Spleen (tissue), 11 donors: ENCODE measurements around the gene TAGLN2. TPM values are rescaled to one million over a fixed set of nuclear protein-coding genes. Genes with fewer than 3 reads are reported as not detected.
"Not testable (repeated sequence)": the region's sequence is repeated elsewhere in the genome, so short reads cannot be mapped to it uniquely, and the experiment has no call there.

Experiments used
- DNase-seq: peaks from one replicate; pipeline ENCODE4 v3.0.0-alpha.2; 2020
- H3K27ac ChIP-seq, 8 donors: fragments of 200-600 bp; sonication (generic) in 7 of 8; 1 replicate in 4 of 8; 2 replicates in 4 of 8; pipeline versions ENCODE4 v1.5.0 to v1.8.0; 2016 to 2021; ENCODE audit warnings: inconsistent platforms in 4 of 8, mild to moderate bottlenecking in 4 of 8, moderate library complexity in 1 of 8
- H3K27me3 ChIP-seq, 7 donors: fragments of 200-600 bp; sonication (generic) in 6 of 7; replicated peaks in 1 of 7; 1 replicate in 4 of 7; 2 replicates in 3 of 7; pipeline versions ENCODE4 v1.5.0 to v1.8.0; 2016 to 2021; ENCODE audit warnings: inconsistent platforms in 3 of 7, mild to moderate bottlenecking in 1 of 7
- H3K36me3 ChIP-seq, 6 donors: fragments of 200-600 bp; sonication (generic) in 5 of 6; 1 replicate in 4 of 6; 2 replicates in 2 of 6; pipeline versions ENCODE4 v1.5.0 to v1.8.0; 2016 to 2021; ENCODE audit warnings: inconsistent platforms in 2 of 6
- H3K4me1 ChIP-seq, 6 donors: fragments of 200-600 bp; sonication (generic) in 5 of 6; 1 replicate in 3 of 6; 2 replicates in 3 of 6; pipeline versions ENCODE4 v1.5.0 to v1.8.0; 2016 to 2021; ENCODE audit warnings: inconsistent platforms in 3 of 6
- H3K4me3 ChIP-seq, 8 donors: fragments of 200-600 bp; sonication (generic) in 7 of 8; 1 replicate in 4 of 8; 2 replicates in 4 of 8; pipeline versions ENCODE4 v1.5.0 to v1.8.0; 2016 to 2021; ENCODE audit warnings: inconsistent platforms in 4 of 8, mild to moderate bottlenecking in 4 of 8, moderate library complexity in 2 of 8
- H3K9me3 ChIP-seq, 8 donors: fragments of 200-600 bp; sonication (generic) in 7 of 8; 1 replicate in 4 of 8; 2 replicates in 4 of 8; pipeline versions ENCODE4 v1.5.0 to v1.8.0; 2016 to 2021; ENCODE audit warnings: inconsistent platforms in 4 of 8
- POLR2A ChIP-seq, 3 donors: fragments of 450-650 bp; IDR thresholded peaks; one replicate each; pipeline ENCODE4 v1.5.1; 2017; ENCODE audit warnings: antibody characterized with exemption in 3 of 3, mild to moderate bottlenecking in 1 of 3
- POLR2AphosphoS5 ChIP-seq, 3 donors: sonication (generic); formaldehyde crosslinking; IDR thresholded peaks; one replicate each; pipeline ENCODE4 v1.5.1; 2017; ENCODE audit warnings: antibody characterized with exemption in 3 of 3
- WGBS, 5 donors: extraction: QIAGEN DNeasy Blood & Tissue Kit in 3 of 5; methylation state at CpG; one replicate each; pipeline versions ENCODE4 v1.1.5 to v1.1.7; 2013 to 2018; 5-methylcytosine and 5-hydroxymethylcytosine counted together
- intact Hi-C: fragments of 100-400 bp; cut with DNase I; formaldehyde crosslinking; loops from one replicate; pipeline ENCODE4 v1.15.0; 2023; ENCODE audit warnings: low total_unique reads
- polyA plus RNA-seq, 3 donors: library from polyadenylated mRNA; stranded (reverse); fragments of 200-250 nt; gene quantifications; one replicate each; pipeline ENCODE4 v1.2.1, GENCODE V29; 2013
- total RNA-seq, 7 donors: library from RNA; depleted of rRNA in 3 of 7; stranded (reverse); fragments of >200 nt in 3 of 7; fragmentation: NEBNext Ultra II Directional in 4 of 7; extraction: Animal tissue kit (Norgen Biotek cat#: 25700) in 4 of 7; gene quantifications; one replicate each; pipeline versions ENCODE4 v1.1.0 to v1.2.1, GENCODE V29; 2016 to 2021
- TF ChIP-seq, protein P1 (sequence below), 11 experiments: fragments of 200-600 bp in 7 of 11; fragments of 450-650 bp in 4 of 11; sonication (generic) in 4 of 11; IDR thresholded peaks in 8 of 11; conservative IDR thresholded peaks in 3 of 11; 1 replicate in 7 of 11; 2 replicates in 4 of 11; pipeline versions ENCODE4 v1.4.0 to v1.8.0; 2016 to 2021; ENCODE audit warnings: antibody characterized with exemption in 11 of 11, inconsistent platforms in 4 of 11, mild to moderate bottlenecking in 1 of 11
- donor health status: healthy with polysubstance abuse.
- donor health status: DM: no; HTN: no; CAD: no; lungs with moderate emphysema.
- donor health status: DM: no; HTN: no; CAD: no.
- donor health status: Bipolar disorder and iron deficiency.
- donor health status: healthy.
- donor health status: DM: no; HTN: no; CAD: no.
- donor health status: DM: yes; HTN: yes; CAD: no.

TAGLN2 gene
- total and polyA plus RNA-seq, 10 donors = 341 to 525 (median 411) TPM

DNA sequence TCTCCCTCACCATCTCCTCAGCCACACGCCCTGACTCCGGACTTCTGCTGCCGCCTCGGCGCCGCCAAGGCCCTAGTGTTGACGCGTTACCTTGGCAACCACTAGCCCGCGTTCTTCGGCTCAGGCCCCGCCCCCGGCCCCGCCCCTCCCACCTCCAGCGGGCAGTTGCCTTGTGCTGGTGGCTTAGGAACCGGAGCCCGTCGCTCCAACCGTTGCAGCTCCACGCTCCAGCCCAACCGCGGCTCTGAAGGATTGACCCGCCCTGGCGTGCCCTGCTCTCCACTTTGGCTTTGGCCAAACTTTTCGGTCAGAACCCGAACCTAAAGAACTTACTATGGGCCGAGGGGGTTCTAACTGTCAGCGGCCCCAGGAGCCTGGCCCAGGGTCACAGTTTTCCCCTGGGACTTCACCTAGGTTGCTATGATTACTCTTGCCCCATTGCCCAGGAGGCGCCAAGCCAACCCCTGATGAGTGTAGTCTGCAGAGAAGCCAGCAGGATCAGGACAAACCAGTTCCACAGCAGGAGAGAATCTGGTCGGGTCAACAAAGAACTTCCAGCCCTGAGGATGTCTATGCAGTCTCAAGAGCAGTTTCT lies 25.1 kb downstream of the TAGLN2 start, which contains the start of gene CFAP45:
CFAP45 (minus strand) TSS at position 80 of the 595 bp plus-strand sequence; CDS start at position 13, 67 bp downstream.
- H3K4me1 ChIP-seq = peaks cover 6 to 63% (median 29%) of the 10 kb centered on the region in 6 donors
- H3K27ac ChIP-seq = peak within 1 kb of the TSS in 1 of 8 donors; percentile 43
- TF ChIP-seq, protein P1, sequence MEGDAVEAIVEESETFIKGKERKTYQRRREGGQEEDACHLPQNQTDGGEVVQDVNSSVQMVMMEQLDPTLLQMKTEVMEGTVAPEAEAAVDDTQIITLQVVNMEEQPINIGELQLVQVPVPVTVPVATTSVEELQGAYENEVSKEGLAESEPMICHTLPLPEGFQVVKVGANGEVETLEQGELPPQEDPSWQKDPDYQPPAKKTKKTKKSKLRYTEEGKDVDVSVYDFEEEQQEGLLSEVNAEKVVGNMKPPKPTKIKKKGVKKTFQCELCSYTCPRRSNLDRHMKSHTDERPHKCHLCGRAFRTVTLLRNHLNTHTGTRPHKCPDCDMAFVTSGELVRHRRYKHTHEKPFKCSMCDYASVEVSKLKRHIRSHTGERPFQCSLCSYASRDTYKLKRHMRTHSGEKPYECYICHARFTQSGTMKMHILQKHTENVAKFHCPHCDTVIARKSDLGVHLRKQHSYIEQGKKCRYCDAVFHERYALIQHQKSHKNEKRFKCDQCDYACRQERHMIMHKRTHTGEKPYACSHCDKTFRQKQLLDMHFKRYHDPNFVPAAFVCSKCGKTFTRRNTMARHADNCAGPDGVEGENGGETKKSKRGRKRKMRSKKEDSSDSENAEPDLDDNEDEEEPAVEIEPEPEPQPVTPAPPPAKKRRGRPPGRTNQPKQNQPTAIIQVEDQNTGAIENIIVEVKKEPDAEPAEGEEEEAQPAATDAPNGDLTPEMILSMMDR (IDR thresholded peaks at IDR 0.05 in 8 of 11, conservative IDR thresholded peaks at IDR 0.05 in 3 of 11) = no peak
- TF ChIP-seq POLR2AphosphoS5 (IDR thresholded peaks at IDR 0.05) = peak in 2 of 3 donors; percentile 50 to 75
- no peak for TF ChIP-seq POLR2A (IDR thresholded peaks at IDR 0.05)
- peaks cover 0 to 7% (median 0%) of the 10 kb centered on the region in 8 donors for H3K9me3 ChIP-seq
- H3K27me3 ChIP-seq = no peaks in the 10 kb centered on the region
- no peaks in the 10 kb centered on the region for H3K36me3 ChIP-seq
- 30 to 51% (median 37%) methylated on average over 20 to 30 of the region's 30 CpGs for WGBS, 5 donors
- no peak within 1 kb of the TSS for H3K4me3 ChIP-seq
- intact Hi-C loops = no loop called here
- peak; percentile 88 for DNase-seq

DNA sequence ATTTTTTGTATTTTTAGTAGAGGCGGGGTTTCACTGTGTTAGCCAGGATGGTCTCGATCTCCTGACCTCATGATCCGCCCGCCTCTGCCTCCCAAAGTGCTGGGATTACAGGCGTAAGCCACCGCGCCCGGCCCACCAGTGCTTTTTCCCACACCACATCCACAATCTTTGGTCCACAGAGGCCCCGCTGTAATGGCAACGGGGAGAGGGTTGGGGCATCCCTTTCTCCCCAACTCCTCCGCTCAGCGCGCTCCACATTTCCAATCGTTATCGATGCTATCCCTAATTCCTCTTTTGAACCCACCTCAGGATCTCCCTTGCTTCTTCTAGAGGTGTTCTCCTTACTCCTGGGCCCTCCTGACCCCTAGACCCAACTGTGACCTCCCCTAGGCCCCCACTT lies 25.7 kb downstream of the TAGLN2 start:
- H3K4me1 ChIP-seq = peaks cover 6 to 68% (median 31%) of the 10 kb centered on the region in 6 donors
- H3K4me3 ChIP-seq = not testable (repeated sequence)

GRCh38 chr1:159898527-159898926 lies 26.8 kb downstream of the TAGLN2 start:
- Histone ChIP-seq H3K4me1 (peaks cover 6 to 70% (median 31%) of the 10 kb centered on the region in 6 donors), H3K4me3 (no peak overlapping the region), H3K36me3 (no peaks in the 10 kb centered on the region), H3K27me3 (no peaks in the 10 kb centered on the region), H3K9me3 (no peaks in the 10 kb centered on the region), H3K27ac (peak overlapping the region in 1 of 8 donors; percentile 30)
- DNase-seq = no peak
- 83 to 91% (median 86%) methylated on average over 3 of the region's 3 CpGs for WGBS, 5 donors
- TF ChIP-seq POLR2AphosphoS5 (IDR thresholded peaks at IDR 0.05) (no peak), POLR2A (IDR thresholded peaks at IDR 0.05) (no peak)
- TF ChIP-seq, protein P1 (IDR thresholded peaks at IDR 0.05 in 8 of 11, conservative IDR thresholded peaks at IDR 0.05 in 3 of 11) = no peak
- intact Hi-C loops = no loop called here

More for the DNA sequence above, 25.7 kb downstream of the TAGLN2 start:
- H3K9me3 ChIP-seq, H3K27me3 ChIP-seq, H3K36me3 ChIP-seq, DNase-seq, intact Hi-C loops: not testable (repeated sequence)
- peak overlapping the region in 1 of 8 donors; percentile 43 for H3K27ac ChIP-seq
- 89 to 97% (median 94%) methylated on average over 11 to 15 of the region's 15 CpGs for WGBS, 5 donors

DNA sequence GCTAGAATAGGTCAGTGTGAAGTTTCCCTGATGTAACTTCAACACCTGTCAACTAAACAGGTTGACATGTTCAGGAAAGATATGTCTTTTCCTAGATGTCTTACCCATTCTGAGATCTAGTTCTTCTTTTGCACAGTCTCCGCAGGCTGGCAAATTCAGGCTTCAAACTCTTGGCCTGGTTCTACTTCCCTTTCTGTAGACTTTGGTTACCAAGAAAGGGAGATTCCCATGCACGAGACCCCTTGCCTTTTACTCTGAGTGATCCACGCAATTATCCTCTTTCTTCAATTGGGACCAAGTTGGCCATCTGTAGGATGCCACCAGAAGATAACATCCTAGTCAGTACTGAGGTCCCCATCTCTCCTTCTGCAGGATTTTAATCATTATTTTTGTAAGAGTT lies 27.3 kb downstream of the TAGLN2 start:
- 45 to 70% (median 48%) methylated on average over 3 of the region's 3 CpGs for WGBS, 5 donors
- TF ChIP-seq POLR2A (IDR thresholded peaks at IDR 0.05) (no peak), POLR2AphosphoS5 (IDR thresholded peaks at IDR 0.05) (no peak)
- TF ChIP-seq, protein P1 (IDR thresholded peaks at IDR 0.05 in 8 of 11, conservative IDR thresholded peaks at IDR 0.05 in 3 of 11) = no peak
- Histone ChIP-seq H3K27me3 (no peaks in the 10 kb centered on the region), H3K4me1 (peaks cover 6 to 70% (median 31%) of the 10 kb centered on the region in 6 donors), H3K27ac (peak overlapping the region in 2 of 8 donors; percentile 6 to 30), H3K9me3 (no peaks in the 10 kb centered on the region), H3K36me3 (no peaks in the 10 kb centered on the region), H3K4me3 (no peak overlapping the region)
- no peak for DNase-seq
- intact Hi-C loops = no loop called here
